Endometrium (tissue), 2 donors: Measurements from ENCODE around the gene METTL18.

Experiments
- FAIRE-seq: peaks from 2 replicates; lab custom pipeline; 2012; peaks lifted over from hg19 to GRCh38; lab: Jason Lieb, UNC
- donor health status: control.
- donor health status: control.

METTL18 gene

DNA sequence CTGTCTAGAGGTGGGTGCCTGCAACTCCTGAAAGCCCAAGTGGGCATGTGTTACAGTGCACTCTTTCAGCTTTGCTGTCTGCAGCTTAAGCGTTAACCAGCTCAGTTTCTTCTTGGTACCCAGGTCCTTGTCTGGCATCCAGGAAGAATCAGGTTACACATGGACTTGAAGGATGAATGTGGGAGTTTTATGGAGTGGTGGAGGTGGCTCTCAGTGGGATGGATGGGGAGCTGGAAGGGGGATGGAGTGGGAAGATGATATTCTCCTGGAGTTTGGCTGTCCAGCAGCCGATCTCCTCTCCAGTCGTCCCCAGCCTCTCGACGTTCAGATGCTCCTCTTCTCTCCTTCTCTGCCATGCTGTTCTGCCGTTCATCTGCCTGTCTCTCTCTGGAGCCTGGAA lies 9.4 kb downstream of the METTL18 start:
- FAIRE-seq = no peak

DNA sequence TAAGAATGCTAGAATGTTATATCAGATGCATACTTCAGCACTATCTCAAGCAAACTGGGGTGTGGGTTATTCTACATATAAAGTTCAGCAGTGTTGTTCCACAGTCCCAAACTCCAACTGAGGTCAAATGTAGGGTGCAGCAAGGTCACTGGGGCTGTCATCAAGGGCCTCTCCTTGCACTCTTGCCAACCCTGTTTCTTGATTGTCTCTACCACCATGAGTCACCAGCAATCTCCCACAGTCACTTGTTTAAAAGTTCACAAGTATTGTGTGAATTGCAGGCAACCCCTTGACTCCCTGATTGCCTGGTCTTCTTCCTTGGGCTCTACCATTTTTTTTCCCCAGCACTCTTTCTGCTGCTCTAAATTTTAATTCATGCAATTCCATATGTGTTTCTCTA lies 10.6 kb downstream of the METTL18 start:
- no peak for FAIRE-seq

DNA sequence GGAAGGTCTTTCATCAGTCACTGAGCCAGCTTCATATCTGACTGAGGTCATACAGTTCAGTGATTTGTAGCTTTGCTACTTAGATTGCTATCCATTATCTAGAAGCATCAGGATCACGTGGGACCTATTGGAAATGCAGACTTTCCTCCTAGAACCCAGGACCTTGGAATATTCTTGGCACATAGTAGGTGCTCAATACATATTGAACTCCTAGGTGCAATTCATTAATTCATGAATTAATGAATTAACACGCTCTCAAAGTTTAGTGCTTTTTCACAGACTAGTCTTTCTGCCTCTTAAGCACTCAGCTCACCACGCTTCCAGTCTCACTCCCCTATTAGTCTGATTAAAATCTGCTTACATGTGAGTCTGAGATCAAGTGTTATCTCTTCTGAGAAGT lies 12.1 kb downstream of the METTL18 start:
- no peak for FAIRE-seq

DNA sequence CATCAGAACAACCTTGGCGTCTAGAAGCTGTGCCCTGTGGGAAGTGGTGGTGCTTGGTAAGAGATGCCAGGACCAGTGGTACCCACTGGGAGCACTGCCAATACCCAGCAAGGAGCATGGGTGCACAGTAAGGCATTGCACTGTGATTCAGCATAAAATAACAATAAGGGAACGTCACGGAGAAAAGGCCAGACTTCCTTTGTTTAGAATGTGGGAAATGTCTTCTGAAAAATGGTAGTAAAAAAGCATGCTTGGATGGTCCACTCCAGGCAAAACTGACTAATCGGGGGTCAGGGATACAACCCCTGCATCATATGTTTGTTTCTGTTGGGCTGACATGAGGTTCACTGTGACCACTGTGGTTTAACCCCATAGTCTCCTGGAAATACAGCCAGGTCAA lies 14.7 kb downstream of the METTL18 start:
- FAIRE-seq = no peak

DNA sequence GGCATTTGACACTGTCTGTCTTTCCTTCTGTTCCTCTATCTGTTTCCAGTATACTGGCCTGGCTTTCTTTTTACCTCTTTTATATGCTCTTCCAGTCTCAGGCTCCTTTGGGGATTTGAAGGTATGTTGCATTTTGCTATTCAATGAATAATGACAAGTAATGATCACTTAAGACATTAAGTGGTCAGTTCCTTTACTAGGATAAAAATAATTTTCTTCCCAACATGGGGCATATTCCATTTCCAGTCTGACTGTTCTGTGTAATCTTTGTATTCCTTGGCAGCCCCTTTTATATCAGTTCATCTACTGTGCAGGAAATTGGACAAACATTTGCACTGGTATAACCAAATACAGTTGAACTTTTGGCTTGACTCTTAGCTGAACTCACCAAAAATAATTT lies 15.6 kb downstream of the METTL18 start:
- FAIRE-seq = no peak

DNA sequence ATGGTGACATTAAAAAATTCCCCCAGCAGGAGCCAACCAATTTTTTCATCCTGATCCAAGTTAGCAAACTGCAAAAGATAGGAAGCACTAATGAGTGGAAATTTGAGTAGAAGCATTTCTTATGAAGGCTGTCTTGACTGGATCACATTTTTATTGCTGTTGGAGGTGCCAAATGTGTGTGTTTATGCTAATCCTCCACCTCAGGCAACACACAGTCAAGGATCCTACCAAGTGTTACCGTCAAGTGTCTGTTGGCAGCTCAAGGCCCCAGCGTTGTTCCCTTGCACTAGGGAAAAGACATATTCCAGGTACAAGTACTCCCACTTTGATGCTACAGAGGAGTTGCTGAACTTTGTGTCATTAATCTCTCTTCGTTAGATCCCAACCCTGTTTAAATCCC lies 18.3 kb downstream of the METTL18 start:
- FAIRE-seq = no peak

DNA sequence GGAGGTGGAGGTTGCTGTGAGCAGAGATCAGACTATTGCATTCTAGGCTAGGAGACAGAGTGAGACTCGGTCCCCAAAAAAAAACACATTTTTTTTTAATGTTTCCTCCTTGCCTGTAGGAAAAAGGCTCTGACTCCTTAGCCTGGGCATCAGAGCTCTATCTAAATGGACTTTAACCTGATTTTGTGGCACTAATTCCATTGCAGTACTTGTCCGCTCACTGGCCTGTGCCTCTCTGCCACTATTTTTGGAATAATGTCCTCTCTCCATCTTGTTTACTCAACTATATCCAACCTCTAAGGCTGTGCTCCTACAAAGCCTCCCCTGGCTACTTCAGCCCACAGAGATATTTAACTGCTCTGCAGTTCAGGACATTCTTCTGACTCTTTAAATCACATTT lies 26.5 kb downstream of the METTL18 start:
- FAIRE-seq = no peak

DNA sequence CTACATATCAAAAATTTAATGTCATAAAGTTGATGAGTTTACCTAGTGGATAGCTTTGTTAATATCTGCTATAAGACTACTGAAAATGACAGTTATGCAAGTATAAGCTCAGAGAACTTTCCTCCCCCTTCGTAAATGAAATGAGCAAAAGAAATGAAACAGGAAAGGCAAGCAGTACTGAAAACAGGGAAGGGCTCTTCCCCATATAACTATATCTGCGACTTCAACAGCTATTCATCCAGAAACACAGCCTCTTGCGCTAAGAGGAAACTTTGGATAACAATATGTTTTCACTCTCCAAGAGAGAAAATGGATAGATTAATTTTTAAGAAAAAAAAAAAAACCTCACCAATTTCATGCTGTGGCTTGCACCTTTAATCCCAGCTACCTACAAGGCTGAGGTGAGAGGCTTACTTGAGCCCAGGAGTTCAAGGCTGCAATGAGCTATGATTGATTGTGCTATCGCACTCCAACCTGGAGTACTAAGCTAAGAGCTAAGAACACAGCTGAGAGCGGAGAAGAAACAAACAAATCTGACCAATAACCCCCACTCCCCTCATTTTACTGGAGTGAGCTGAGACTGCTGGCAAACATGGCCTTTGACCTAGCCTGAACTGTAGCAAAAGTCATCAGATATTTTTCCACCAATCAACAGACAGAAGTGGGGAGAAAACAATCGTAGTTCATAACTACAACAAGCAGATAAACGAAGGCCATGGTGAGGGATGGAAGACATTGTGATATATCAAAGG lies 29.0 kb downstream of the METTL18 start:
- no peak for FAIRE-seq

DNA sequence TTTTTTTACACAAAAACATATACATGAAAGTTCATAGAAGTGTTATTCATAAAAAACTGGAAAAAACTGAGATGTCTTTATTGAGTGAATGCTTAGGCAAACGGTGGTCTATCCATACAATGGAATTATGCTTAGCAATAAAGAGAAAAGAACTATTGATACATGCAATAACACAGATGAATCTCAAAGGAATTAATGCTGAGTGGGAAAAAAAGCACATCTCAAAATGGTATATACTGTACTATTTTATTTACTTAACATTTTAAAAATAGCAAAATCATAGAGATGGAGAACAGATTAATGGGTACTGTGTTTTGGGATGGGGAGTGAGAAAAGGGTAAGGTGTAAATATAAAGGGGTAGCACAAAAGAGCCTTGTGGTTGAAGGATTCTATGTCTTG lies 29.8 kb downstream of the METTL18 start:
- no peak for FAIRE-seq

DNA sequence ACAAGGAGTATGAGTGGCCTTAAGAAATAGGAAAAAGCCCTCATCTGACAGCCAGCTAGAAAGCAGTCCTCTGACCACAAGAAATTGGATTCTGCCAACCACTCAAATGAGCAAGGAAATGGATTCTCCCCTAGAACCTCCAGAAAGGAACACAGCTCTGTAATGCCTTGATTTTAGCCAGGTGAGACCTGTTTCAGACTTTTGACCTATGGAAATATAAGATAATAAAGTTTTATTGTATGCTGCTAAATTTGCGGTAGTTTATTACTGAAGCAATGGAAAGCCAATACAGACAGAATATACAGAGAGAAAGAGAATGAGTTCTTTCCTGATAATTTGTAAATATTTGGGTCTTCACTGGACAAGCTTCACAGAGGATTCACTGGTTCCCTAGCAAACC lies 32.0 kb downstream of the METTL18 start:
- no peak for FAIRE-seq

DNA sequence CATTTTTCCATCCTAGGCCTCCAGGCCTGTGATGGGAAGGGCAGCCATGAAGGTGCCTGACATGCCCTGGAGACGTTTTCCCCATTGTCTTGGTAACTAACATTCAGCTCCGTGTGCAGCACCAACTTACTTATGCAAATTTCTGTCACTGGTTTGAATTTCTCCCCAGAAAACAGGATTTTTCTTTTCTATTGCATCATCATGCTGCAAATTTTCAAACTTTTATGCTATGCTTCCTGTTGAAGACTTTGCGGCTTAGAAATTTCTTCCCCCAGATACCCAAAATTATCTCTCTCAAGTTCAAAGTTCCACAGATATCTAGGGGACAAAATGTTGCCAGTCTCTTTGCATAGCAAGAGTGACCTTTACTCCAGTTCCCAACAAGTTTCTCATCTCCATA lies 35.7 kb downstream of the METTL18 start:
- no peak for FAIRE-seq

DNA sequence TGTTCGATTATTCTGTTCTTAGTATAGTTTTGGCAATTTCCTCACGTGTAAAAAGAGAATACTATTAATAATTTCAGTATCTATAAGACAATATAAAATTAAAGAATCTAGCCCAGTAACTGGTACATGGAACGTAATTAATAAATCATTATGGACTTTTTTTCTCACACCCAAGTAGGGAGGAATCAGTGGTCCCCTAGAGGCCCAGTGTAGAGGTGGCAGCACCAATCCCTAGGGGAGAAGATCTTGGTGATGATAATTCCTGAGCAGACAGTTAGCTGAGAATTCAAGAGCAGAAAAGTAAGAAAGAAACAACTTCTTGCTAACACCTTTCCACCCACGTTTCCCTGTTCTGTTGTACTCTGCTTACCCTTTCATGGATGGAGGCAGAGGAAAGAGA lies 41.2 kb downstream of the METTL18 start:
- FAIRE-seq = no peak

DNA sequence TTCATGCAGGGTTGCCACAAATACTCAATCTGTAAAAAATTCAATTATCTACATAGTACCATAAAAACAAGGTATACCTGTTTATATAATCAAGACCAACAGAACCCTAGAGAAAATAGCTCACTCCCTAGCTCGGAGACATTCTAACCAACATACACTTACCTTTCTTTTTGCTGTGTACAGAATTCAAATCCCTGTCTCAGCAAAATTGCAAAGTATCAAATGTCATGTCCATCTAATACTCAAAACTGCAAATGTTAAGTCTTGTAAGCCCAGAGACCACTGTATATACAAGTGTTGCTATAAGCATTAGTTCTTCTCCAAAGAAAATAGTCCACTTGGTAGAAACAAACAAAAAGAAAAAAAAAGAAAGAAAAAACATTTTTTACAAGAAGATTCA lies 44.7 kb downstream of the METTL18 start:
- no peak for FAIRE-seq

DNA sequence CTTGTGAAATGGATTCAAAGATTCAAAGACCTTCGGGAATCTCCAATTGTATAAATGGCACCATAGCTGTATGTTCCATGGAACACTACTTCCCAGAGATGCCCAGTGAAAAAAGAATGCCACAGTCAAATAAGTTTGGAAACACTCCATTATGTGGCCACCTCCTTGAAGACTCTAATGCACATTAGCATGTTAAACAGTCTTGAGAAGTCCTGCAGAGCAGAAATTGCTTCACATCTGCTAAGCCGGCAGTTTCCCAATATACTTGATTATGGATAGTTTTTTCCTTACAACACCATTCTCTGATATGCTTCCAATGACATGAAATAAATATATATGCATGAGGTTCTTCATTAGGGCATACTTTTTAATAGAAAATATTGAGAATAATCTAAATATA lies 48.2 kb downstream of the METTL18 start:
- no peak for FAIRE-seq

DNA sequence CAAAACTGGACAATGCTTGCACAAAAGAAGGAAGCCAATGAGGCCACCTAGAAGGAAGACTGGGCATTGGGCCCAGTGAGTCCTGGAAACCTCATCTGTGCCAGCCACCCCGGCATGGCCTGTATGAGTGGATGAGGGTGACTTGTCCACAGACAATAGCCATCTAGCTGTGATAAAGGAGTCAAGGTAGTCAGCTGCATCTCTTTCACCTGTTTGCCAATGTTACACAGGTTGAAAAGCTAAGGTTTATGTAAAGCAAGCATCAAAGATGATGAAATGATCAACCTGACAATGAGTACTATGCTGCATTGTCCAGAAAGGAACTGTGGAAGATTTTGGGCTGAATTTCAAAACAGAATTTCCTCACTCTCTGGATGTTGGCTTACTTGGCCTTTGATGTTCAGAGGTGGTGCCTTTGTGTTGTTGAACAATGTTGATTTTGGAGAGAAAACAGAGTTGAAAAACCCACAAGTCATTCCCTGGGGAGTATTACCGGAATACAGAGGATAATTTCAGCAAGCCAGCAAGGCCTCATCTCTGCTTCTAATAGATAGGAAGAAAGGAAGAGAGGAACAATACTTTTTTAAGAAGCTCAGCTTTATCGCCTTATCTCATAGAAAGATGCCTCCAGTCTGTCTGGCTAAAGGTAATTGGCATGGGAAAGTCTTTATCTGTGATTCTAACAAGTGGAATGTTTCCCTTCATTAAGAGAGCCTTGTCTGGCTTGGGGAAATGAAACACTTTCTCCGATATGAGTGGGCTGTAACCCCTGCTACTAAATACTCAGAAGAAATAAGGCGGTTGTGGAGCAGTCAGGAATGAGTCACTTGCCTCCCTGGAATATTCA lies 49.5 kb downstream of the METTL18 start:
- no peak for FAIRE-seq
